SU-DHL-6 (cell line): ENCODE results near the gene SAPCD2.

Source experiments
- H2AFZ ChIP-seq: fragments of 200-600 bp; sonication (generic); 2 replicates; pipeline ENCODE4 v1.6.1; 2014; ENCODE audit warnings: low read depth, mild to moderate bottlenecking, moderate library complexity, mixed read lengths, antibody characterized with exemption, low read length; ENCODE audit not compliant: severe bottlenecking
- H3F3A ChIP-seq: fragments of 200-600 bp; shearing (Covaris generic); 2 replicates; pipeline ENCODE4 v1.6.0; 2016; ENCODE audit warnings: antibody characterized with exemption, mild to moderate bottlenecking; ENCODE audit not compliant: insufficient read depth
- H3K27ac ChIP-seq: fragments of 200-600 bp; sonication (generic); 2 replicates; pipeline ENCODE4 v1.5.1; 2016; ENCODE audit warnings: low read depth, mild to moderate bottlenecking, low read length, moderate library complexity, mixed read lengths
- H3K27me3 ChIP-seq: fragments of 200-600 bp; sonication (generic), shearing (Covaris generic); 2 replicates; pipeline ENCODE4 v1.6.0; 2014; ENCODE audit warnings: mild to moderate bottlenecking, low read length
- H3K36me3 ChIP-seq: fragments of 200-600 bp; sonication (generic); 2 replicates; pipeline ENCODE4 v1.6.1; 2014; ENCODE audit warnings: mild to moderate bottlenecking, low read length, mixed read lengths
- H3K4me2 ChIP-seq: fragments of 300-600, 200-600 bp; shearing (Covaris generic), sonication (generic); 2 replicates; pipeline ENCODE4 v1.6.0; 2014; ENCODE audit warnings: low read length, low read depth, mild to moderate bottlenecking; ENCODE audit not compliant: poor library complexity, severe bottlenecking
- H3K4me3 ChIP-seq: fragments of 200-600 bp; sonication (generic); 2 replicates; pipeline ENCODE4 v1.5.1; 2014; ENCODE audit warnings: antibody characterized with exemption, low read length, mild to moderate bottlenecking, mixed read lengths; ENCODE audit not compliant: insufficient read depth, poor library complexity, severe bottlenecking
- H3K79me2 ChIP-seq: fragments of 200-600 bp; sonication (generic); 2 replicates; pipeline ENCODE4 v1.6.1; 2014; ENCODE audit warnings: mild to moderate bottlenecking, low read length, moderate library complexity; ENCODE audit not compliant: insufficient read depth
- H3K9ac ChIP-seq: fragments of 200-600 bp; sonication (generic); 2 replicates; pipeline ENCODE4 v1.7.0; 2014; ENCODE audit warnings: mild to moderate bottlenecking, low read length
- H3K9me2 ChIP-seq: fragments of 200-600 bp; sonication (generic); replicated peaks from 2 replicates; pipeline ENCODE4 v1.6.1; 2014; ENCODE audit warnings: low read length; ENCODE audit not compliant: insufficient read depth
- H3K9me3 ChIP-seq: fragments of 200-600 bp; sonication (generic); 2 replicates; pipeline ENCODE4 v1.6.1; 2014; ENCODE audit warnings: low read length, mixed read lengths; ENCODE audit not compliant: insufficient read depth
- H4K20me1 ChIP-seq: fragments of 200-600 bp; sonication (generic); 2 replicates; pipeline ENCODE4 v1.6.1; 2014; ENCODE audit warnings: low read depth, mild to moderate bottlenecking, antibody characterized with exemption, low read length, moderate library complexity, mixed read lengths
- CTCF ChIP-seq: fragments of 200-600 bp; sonication (generic); IDR thresholded peaks from one replicate; pipeline ENCODE4 v1.5.1; 2017; ENCODE audit warnings: antibody characterized with exemption, mild to moderate bottlenecking, low read length, moderate library complexity; ENCODE audit not compliant: insufficient read depth, poor library complexity, severe bottlenecking
- EZH2phosphoT487 ChIP-seq: fragments of 200-600 bp; sonication (generic), shearing (Covaris generic); conservative IDR thresholded peaks from 2 replicates; pipeline ENCODE4 v1.6.1; 2018; ENCODE audit warnings: mild to moderate bottlenecking, antibody characterized with exemption, low read length, moderate library complexity, mixed read lengths

Gene SAPCD2

DNA sequence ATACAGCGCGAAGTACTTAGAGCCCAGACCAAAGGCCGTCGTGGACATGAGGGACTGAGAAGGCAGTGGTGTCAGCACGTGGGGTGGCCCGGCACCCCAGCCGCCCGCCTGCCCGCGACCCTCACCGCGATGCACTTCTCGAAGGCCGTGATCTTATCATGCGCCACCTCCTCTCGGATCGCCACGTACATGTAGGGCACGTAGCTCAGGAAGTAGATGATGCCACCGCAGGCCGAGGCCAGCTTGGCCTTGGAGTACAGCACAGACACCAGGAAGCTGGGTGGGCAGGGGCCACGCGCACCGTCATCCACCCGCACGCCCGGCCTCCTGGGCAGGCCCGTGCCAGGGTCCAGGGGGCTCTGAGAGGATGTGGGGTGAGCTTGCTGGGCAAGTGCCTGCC is 53.3 kb downstream of the SAPCD2 start:
- Histone ChIP-seq H3K36me3 (no peaks in the 10 kb centered on the region), H3K4me3 (no peak overlapping the region), H3K79me2 (no peaks in the 10 kb centered on the region), H4K20me1 (no peaks in the 10 kb centered on the region), H3K27me3 (no peaks in the 10 kb centered on the region), H3K4me2 (no peak overlapping the region), H2AFZ (no peak overlapping the region), H3K9ac (no peak overlapping the region), H3K9me2 (no peaks in the 10 kb centered on the region), H3K9me3 (no peaks in the 10 kb centered on the region), H3F3A (no peaks in the 10 kb centered on the region), H3K27ac (no peak overlapping the region)
- TF ChIP-seq EZH2phosphoT487 (no peak), CTCF (no peak)

- Histone ChIP-seq H3K27ac (no peak overlapping the region), H3K9me3 (no peaks in the 10 kb centered on the region), H3K36me3 (no peaks in the 10 kb centered on the region)
Observed at GRCh38 chr9:137016436-137016835, 53.9 kb downstream of the SAPCD2 start.

GRCh38 chr9:137015976-137016375 is 54.4 kb downstream of the SAPCD2 start:
- Histone ChIP-seq H3K9me3 (no peaks in the 10 kb centered on the region), H3K36me3 (no peaks in the 10 kb centered on the region), H3K9ac (no peak overlapping the region), H3K4me2 (no peak overlapping the region), H2AFZ (no peak overlapping the region), H3K4me3 (no peak overlapping the region), H4K20me1 (no peaks in the 10 kb centered on the region), H3K27ac (no peak overlapping the region), H3K79me2 (no peaks in the 10 kb centered on the region), H3F3A (no peaks in the 10 kb centered on the region), H3K27me3 (no peaks in the 10 kb centered on the region), H3K9me2 (no peaks in the 10 kb centered on the region)
- TF ChIP-seq CTCF (no peak), EZH2phosphoT487 (no peak)

More at GRCh38 chr9:137016436-137016835, 53.9 kb downstream of the SAPCD2 start:
- Histone ChIP-seq H3F3A (no peaks in the 10 kb centered on the region), H3K79me2 (no peaks in the 10 kb centered on the region), H2AFZ (no peak overlapping the region), H3K4me3 (no peak overlapping the region), H3K27me3 (no peaks in the 10 kb centered on the region), H3K4me2 (no peak overlapping the region), H3K9ac (no peak overlapping the region), H3K9me2 (no peaks in the 10 kb centered on the region), H4K20me1 (no peaks in the 10 kb centered on the region)
- TF ChIP-seq CTCF (no peak), EZH2phosphoT487 (no peak)

- Histone ChIP-seq H3K9me3 (no peaks in the 10 kb centered on the region), H3K27me3 (no peaks in the 10 kb centered on the region), H3F3A (no peaks in the 10 kb centered on the region), H3K9ac (no peak overlapping the region), H3K4me2 (no peak overlapping the region), H3K36me3 (no peaks in the 10 kb centered on the region), H3K9me2 (no peaks in the 10 kb centered on the region), H2AFZ (no peak overlapping the region), H3K4me3 (no peak overlapping the region), H3K27ac (no peak overlapping the region), H4K20me1 (no peaks in the 10 kb centered on the region), H3K79me2 (no peaks in the 10 kb centered on the region)
- TF ChIP-seq EZH2phosphoT487 = no peak
- no peak for TF ChIP-seq CTCF
Observed at GRCh38 chr9:137015540-137015930, 54.8 kb downstream of the SAPCD2 start.
